HL-60 (cell line): ENCODE results near the gene MAP3K5.
A peak's percentile ranks its signal among the peaks of the same experiment; 100 is the strongest.

Source experiments
- DNase-seq, 2 experiments: peaks; one replicate each; pipeline ENCODE4 v3.0.0-alpha.2; 2010 to 2020; ENCODE audit warnings: low read depth in 1 of 2, low spot score in 1 of 2
- H3K27ac ChIP-seq: fragments of 250-450 bp; sonication (Bioruptor Pico); replicated peaks from 2 replicates; pipeline ENCODE4 v1.5.1; 2020; ENCODE audit warnings: mild to moderate bottlenecking, moderate library complexity
- H3K27me3 ChIP-seq: fragments of 250-450 bp; sonication (Bioruptor Pico); 2 replicates; pipeline ENCODE4 v1.5.1; 2021; ENCODE audit warnings: mild to moderate bottlenecking, moderate library complexity; ENCODE audit not compliant: insufficient read depth, poor library complexity, severe bottlenecking
- H3K4me3 ChIP-seq: replicated peaks from 2 replicates; pipeline ENCODE4 v1.5.1; 2011; ENCODE audit warnings: mild to moderate bottlenecking, control low read depth, low read length; ENCODE audit not compliant: insufficient read depth
- GABPA ChIP-seq: IDR thresholded peaks from 2 replicates; pipeline ENCODE4 v1.6.1; 2012; ENCODE audit warnings: low read depth
- POLR2AphosphoS5 ChIP-seq: IDR thresholded peaks from 2 replicates; pipeline ENCODE4 v1.6.1; 2012; ENCODE audit warnings: low read depth
- SPI1 ChIP-seq: IDR thresholded peaks from 2 replicates; pipeline ENCODE4 v1.6.1; 2012; ENCODE audit warnings: low read depth, mild to moderate bottlenecking, borderline replicate concordance
- TF ChIP-seq, protein P1 (sequence below): IDR thresholded peaks from 2 replicates; pipeline ENCODE4 v1.6.1; 2012; ENCODE audit warnings: low read depth; ENCODE audit not compliant: insufficient replicate concordance
- TF ChIP-seq, protein P2 (sequence below): IDR thresholded peaks from one replicate; pipeline ENCODE4 v1.5.1; 2011; ENCODE audit warnings: low read length, control low read depth, inconsistent platforms; ENCODE audit not compliant: insufficient read depth

Gene MAP3K5

GRCh38 chr6:136767570-136768309 is 24.5 kb downstream of the MAP3K5 start:
- Histone ChIP-seq H3K27ac (peak overlapping the region; percentile 58), H3K4me3 (no peak overlapping the region), H3K27me3 (no peaks in the 10 kb centered on the region)
- TF ChIP-seq SPI1 (peak; percentile 53; the same call in 1 of the 2 replicates), POLR2AphosphoS5 (no peak)
- no peak for DNase-seq

- TF ChIP-seq, protein P1, sequence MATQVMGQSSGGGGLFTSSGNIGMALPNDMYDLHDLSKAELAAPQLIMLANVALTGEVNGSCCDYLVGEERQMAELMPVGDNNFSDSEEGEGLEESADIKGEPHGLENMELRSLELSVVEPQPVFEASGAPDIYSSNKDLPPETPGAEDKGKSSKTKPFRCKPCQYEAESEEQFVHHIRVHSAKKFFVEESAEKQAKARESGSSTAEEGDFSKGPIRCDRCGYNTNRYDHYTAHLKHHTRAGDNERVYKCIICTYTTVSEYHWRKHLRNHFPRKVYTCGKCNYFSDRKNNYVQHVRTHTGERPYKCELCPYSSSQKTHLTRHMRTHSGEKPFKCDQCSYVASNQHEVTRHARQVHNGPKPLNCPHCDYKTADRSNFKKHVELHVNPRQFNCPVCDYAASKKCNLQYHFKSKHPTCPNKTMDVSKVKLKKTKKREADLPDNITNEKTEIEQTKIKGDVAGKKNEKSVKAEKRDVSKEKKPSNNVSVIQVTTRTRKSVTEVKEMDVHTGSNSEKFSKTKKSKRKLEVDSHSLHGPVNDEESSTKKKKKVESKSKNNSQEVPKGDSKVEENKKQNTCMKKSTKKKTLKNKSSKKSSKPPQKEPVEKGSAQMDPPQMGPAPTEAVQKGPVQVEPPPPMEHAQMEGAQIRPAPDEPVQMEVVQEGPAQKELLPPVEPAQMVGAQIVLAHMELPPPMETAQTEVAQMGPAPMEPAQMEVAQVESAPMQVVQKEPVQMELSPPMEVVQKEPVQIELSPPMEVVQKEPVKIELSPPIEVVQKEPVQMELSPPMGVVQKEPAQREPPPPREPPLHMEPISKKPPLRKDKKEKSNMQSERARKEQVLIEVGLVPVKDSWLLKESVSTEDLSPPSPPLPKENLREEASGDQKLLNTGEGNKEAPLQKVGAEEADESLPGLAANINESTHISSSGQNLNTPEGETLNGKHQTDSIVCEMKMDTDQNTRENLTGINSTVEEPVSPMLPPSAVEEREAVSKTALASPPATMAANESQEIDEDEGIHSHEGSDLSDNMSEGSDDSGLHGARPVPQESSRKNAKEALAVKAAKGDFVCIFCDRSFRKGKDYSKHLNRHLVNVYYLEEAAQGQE, result no peak
- TF ChIP-seq POLR2AphosphoS5 (no peak), SPI1 (no peak), GABPA (no peak)
- TF ChIP-seq, protein P2, sequence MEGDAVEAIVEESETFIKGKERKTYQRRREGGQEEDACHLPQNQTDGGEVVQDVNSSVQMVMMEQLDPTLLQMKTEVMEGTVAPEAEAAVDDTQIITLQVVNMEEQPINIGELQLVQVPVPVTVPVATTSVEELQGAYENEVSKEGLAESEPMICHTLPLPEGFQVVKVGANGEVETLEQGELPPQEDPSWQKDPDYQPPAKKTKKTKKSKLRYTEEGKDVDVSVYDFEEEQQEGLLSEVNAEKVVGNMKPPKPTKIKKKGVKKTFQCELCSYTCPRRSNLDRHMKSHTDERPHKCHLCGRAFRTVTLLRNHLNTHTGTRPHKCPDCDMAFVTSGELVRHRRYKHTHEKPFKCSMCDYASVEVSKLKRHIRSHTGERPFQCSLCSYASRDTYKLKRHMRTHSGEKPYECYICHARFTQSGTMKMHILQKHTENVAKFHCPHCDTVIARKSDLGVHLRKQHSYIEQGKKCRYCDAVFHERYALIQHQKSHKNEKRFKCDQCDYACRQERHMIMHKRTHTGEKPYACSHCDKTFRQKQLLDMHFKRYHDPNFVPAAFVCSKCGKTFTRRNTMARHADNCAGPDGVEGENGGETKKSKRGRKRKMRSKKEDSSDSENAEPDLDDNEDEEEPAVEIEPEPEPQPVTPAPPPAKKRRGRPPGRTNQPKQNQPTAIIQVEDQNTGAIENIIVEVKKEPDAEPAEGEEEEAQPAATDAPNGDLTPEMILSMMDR, result no peak
- no peak overlapping the region for H3K4me3 ChIP-seq
Observed at GRCh38 chr6:136767103-136767502, 25.2 kb downstream of the MAP3K5 start.

GRCh38 chr6:136766274-136766673 is 26.0 kb downstream of the MAP3K5 start:
- Histone ChIP-seq H3K4me3 (no peak overlapping the region), H3K27ac (no peak overlapping the region)
- TF ChIP-seq GABPA (no peak), SPI1 (no peak), POLR2AphosphoS5 (no peak)
- TF ChIP-seq, protein P1, result no peak
- TF ChIP-seq, protein P2, result no peak

More at GRCh38 chr6:136767103-136767502, 25.2 kb downstream of the MAP3K5 start:
- DNase-seq, result no peak
- Histone ChIP-seq H3K27ac (peak overlapping the region; percentile 58), H3K27me3 (no peaks in the 10 kb centered on the region)

GRCh38 chr6:136764517-136764993 is 27.7 kb downstream of the MAP3K5 start:
- Histone ChIP-seq H3K4me3 (no peak overlapping the region), H3K27ac (no peak overlapping the region), H3K27me3 (no peaks in the 10 kb centered on the region)
- no peak for TF ChIP-seq POLR2AphosphoS5
- no peak for TF ChIP-seq SPI1
- DNase-seq, result no peak

More at GRCh38 chr6:136766274-136766673, 26.0 kb downstream of the MAP3K5 start:
- H3K27me3 ChIP-seq, result no peaks in the 10 kb centered on the region
- DNase-seq, result no peak
